Hematopoietic multipotent progenitor cell treated with erythropoietin and hydrocortisone succinate and interleukin-3 and kit ligand, for 17 days (in vitro differentiated cells): Measurements from ENCODE around the gene PHC3.
"Not testable (repeated sequence)": the region's sequence is repeated elsewhere in the genome, so short reads cannot be mapped to it uniquely, and the experiment has no call there.

Experiments used
- DNase-seq: peaks from one replicate; pipeline ENCODE4 v3.0.0-alpha.2; 2015; ENCODE audit warnings: low spot score

Gene PHC3

DNA sequence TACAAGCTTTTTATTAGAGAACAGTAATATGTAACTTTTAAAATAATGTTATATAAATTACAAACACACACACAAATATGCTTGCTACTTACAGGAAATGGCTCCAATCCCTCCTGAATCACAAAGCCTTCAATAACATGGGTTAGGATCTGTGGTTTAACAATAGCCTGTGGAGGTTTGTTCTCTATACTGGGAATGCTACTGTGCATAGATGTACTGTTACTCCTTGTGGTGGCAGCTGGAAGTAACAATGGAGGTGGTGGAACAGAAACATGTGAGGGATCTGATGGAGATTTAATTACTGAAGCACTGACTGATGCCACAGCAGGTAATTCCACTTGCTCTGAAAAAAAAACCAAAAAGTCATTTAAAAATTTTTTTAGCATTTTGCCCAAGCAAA, 64.4 kb downstream of the PHC3 start:
- no peak for DNase-seq

DNA sequence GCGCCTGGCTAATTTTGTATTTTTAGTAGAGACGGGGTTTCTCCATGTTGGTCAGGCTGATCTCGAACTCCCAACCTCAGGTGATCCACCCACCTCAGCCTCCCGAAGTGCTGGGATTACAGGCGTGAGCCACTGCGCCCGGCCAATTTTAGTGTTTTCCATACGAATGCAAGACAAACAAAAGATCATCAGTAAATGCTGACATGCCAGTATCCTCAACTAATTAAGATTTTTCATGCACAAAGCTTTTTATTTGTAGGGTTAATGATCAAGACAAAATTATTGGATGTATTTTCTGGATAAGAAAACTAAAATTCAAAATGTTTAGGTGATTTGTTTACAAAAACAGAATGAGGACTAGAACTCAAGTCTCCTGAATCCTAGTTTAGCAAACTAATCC, 67.4 kb downstream of the PHC3 start:
- DNase-seq, result not testable (repeated sequence)

DNA sequence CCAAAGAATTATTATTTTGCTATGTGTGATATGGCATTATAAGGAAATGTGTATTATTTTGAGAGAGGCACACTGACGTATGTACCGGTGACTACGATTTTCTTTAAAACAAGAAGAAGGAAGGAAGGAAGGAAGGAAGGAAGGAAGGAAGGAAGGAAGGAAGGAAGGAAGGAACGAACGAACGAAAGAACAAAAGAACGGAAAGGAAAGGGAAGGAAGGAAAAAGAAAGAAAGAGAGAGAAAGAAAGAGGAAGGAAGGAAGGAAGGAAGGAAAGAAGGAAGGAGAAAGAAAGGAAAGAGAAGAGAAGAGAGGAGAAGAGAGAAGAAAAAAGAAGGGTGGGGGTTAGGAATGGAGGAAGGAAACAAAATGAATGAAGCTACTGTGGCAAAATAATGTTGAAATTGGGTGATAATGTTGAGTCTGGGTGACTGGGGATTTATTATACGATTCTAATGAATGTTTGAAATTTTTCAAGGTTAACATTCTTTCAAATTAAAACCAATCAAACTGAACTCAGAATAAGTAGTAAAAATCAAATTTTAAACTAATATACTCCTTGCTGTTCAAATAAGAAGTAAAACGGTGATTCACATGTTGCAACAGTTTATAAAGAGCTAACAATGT, 70.3 kb downstream of the PHC3 start:
- DNase-seq, result no peak

DNA sequence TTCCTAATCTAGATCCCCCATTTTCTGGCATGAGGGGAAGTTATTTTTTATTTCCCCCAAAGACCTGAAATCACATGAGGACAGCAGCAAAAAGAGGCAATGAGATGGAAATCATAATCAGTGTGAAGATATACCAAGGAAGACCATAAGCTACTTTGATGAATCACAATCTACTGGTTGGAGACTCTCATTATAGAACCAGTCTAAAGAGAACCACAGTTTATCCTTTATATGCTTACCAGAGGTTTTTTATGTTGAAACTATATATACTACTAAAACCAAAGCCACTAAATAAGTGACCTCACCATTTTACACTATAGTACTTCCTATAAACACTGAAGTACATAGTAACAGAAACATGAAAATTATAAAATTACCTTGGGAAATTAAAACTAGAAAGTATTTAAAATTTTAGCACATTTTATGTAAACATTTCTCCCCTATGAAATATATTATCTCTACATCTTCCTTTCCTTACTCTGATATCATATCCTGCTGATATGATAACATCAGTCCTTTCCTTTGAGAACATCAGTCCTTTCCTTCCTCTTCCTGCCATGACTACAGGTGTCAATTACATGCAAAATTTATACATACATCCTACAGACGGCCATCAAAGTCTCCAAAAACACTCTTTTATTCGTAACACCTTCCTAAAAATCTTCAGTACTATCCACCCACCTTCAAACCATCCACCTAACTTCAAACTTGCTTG, 71.8 kb downstream of the PHC3 start:
- no peak for DNase-seq

DNA sequence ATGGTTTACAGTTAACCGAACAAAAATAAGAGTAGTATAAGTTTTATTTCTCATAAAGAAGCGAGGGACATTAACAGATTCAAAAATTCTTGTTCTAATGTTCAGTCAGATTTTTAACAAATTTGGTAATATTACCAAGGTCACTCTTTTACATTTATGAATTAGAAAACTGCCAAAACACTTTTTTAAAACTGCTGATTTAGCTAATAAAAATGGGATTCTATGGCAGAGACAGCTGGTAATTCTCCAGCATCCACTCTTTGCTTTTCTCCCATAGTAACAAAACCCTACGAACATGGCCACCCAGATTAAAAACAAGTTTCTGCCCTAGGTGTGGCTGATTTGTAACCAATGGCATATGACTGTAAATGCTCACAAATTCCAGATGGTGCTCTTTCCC, 72.6 kb downstream of the PHC3 start:
- DNase-seq, result no peak

DNA sequence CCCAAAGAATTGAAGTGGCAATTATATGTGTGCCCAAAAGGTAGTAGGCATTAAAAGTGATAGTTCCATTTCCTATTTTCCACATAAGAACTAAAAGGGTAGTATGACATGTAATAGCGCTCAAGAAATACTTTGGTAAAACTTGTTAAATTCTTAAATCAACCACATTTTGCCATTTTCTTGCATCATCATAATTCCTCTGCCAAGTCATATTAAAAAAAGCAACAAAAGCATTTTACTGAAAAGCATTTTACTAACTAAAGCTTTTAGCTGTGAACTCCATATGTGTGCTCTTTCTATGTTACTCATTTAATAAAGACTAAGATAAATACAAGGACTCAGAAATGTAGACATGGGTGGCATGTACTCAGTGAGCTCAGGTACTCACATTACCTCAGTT, 73.6 kb downstream of the PHC3 start:
- no peak for DNase-seq

DNA sequence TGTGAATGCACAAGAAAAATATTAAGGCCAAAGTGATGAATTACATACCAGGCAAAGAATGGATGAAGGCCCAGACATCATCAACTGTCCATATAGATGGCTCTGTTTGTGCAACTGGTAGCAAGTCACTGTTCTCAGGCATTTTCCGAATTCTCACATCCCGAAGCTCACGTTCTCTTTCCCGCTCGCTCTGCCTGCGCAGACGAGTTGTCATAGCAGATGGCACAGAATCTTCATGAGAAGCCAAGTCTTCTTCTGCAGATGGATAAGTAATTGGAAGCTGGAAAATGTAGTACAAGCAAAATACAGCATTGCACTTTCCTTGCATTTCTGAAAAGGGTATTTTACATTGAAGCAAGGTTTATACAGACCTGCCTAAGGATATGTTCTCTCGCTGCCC, 79.1 kb downstream of the PHC3 start:
- DNase-seq, result no peak

DNA sequence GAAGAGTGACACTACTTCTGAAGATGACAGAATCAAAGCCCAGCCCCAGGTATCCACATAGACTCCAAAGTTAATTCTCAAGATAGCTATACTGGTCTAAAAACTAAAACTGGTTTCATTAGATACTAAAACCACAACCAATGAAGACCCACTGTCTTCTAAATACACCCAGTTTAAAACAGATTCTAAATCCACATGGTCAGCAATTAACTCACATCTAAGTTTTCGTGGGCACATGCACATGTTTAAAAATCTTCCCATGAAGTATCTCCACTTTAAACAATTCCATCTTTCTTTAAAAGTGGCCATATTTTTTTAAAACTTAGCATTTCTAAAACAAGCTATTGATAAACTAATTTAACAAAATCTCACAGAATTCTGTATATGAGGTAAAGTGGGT, 80.6 kb downstream of the PHC3 start:
- no peak for DNase-seq

DNA sequence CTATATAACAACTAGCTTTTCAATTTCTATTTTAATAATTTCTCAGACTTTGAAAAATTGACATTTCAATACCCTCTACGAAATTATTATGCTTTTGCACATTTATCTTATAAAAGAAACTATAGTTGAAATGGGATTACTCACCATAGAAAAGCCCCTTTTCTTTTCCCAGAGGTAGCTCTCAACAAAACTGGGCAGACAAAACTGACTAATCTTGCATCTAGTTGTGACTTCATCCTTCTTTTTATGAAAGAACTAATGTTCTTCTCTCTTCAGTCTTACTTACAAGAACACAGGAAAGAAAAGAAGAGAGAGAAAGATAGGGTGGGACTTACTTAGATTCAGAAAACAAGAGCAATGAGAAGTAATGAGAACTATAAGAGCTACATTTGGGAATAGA, 82.8 kb downstream of the PHC3 start:
- no peak for DNase-seq

DNA sequence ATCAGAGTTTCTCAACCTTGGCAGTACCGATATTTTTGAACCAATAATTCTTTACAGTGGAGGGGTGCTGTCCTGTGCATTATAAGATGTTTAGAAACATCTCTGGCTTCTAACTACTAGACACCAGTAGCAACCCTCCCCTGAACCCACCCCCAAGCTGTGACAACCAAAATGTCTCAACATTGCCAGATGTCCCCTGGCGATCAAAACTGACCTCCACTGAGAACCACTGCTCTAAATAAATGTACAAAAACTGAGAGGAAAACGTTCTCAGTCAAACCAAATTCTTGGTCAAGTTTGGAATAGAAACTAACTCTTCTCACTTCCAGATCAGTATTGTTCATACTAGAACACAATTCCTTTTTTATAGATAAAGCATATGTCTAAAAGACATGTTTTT, 85.2 kb downstream of the PHC3 start:
- no peak for DNase-seq

DNA sequence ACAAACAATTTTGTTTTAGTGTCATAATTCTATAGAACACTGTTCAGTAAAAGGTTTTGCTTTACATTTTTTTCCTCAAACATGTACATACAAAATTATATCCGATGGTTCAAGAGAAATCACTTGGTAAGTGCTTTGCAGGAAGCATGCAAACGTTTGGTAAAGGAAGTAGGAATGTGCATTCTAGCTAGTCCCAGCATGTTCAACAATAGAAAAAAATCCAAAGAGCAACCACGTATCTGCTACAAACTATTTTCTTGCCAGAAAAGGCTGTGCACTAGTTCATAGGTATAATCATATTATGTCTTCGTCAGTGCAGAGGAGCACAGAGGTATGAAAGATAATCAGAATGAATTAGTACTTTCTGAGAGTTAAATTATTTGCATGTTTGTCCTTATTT, 85.8 kb downstream of the PHC3 start:
- no peak for DNase-seq

DNA sequence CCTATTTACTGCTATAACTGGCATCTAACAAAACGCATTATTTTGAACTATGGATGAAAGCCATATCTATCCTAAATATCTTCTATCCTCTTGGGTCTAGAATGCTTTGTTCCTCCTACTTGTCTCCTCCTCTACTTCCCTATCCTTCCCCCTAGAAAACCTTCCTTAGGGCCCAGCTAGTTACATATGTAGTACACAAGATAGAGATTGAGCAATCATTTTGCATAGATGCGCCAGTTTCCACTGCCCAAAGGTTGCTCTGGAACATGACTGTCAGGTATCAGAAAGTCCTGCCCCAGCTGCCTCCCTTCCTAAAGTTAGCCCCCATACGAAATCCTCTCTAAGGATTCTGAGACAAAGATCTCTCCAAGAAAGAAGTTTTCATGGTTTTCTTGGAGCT, 88.6 kb downstream of the PHC3 start:
- DNase-seq, result no peak

DNA sequence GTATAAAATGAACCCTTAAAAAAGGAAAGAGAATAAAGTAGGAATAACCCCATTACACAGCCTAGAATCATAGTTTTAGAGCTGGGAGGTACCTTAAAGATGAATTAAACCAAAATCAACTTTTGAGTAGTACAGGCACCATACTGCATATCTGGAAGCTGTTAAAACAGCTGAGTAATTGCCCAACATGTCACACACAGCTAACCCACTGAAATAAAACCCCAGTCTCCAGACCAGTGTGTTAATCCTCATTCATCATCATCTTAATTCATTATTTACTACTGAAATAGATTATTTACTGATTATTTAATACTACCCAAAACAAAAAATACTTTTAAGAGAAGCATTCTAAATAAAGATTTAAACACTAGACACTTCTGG, 90.9 kb downstream of the PHC3 start:
- DNase-seq, result no peak

DNA sequence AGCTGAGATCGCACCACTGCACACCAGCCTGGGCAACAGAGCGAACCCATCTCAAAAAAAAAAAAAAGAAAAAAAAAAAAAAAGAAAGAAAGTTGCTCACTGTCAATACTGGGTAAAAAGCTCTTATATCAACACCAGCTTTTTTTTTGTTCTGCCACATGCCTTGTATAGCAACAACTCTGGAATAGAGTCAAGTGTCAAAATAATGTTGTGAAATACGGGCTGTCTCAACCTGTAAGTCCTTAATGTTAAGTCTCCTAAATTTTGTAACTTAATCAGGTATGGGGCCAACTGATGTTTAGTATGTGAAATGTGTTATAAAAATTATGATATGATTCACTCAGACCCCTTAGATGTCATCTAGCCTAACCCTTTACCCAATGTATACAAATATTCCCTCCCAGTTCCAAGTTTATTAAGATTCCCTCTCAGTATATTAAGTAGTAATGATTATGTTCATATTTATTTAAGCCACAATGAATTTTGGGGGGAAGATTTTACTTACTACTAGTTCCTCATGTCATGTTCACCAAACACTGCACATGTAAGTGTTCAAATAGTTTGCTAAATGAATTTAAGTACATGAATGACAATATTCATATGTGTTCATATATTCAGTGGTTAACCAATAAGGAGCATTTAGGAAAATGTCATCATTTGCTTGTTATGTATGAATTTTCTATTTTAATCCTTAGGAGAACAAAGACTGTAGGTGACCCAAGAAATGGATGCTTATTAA, 91.5 kb downstream of the PHC3 start:
- DNase-seq, result no peak

DNA sequence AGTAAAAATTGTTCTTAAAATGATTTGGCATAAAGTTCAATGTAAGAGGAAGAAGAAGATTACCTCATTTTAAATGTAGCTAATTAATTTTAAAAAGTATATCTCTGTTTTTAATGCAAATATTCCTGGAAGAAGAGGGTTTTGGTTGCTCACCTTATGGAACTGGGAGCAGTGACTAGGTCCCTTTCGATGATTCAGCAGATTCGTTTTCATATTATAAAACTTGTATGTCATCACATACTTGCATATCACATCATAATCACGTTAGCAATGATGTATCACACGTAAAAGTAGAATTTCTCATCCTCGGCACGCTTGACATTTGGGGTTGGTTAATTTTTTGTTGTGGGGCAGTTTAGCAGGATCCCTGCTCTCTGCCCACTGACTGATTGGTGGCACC, 96.1 kb downstream of the PHC3 start:
- DNase-seq, result no peak

DNA sequence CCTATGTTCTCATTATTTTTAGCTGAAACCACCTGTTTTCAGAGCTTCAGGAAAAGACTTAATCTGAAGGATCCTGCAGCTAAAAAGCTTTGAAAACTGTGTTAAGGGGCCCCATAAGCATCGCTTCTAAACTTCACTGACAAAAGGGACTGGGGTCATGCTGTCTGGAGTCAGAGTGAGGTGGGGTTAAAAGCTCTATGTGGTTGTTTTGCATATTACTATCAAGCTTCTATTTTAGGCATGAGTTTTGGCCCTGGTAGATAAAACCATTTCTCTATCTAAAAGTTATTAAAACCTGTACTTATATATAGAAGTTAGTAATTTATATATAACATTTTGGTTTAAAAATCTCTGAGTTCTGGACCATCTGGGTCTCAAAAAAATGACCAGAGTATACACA, 98.2 kb downstream of the PHC3 start:
- DNase-seq, result no peak

DNA sequence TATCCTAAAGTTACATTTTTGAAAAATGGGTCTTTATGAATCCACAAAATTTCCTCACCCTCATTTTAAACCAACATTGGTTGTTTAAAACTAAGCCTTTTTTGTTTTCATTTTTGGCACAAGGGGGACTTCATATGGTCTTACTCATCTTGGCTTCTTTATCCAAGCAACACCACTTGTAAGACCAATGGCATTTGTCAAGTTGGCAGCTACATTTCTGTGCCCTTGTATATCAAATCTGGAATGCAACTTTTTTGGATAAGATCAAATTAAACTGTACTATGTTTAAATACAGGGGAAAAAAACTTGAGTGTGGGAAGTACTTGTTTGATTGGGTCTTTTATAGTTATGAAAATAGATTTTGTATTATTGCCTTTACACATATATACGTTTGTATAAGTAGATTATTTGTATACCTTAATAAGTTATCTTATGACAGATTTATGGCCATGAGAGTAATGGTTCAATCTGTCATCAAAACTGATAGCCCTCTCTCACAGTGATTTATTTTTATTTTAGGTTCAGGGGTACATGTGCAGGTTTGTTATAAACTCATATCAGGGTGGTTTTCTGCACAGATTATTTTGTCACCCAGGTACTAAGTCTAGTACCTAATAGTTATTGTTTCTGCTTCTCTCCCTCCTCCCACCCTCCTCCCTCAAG, 100.3 kb downstream of the PHC3 start:
- no peak for DNase-seq

DNA sequence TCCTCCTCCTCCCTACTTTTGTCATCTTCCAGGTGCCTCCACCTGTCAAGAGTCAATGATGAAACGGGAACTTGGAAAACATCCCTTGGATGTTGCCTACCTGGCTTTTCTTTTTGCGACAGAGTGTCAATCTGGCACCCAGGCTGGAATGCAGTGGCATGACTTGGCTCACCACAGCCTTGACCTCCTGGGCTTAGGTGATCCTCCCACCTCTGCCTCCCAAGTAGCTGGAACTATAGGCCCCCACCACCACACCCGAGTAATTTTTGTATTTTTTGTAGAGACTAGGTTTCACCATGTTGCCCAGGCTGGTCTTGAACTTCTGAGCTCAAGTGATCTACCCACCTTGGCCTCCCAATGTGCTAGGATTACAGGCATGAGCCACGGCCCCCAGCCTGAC, 100.9 kb downstream of the PHC3 start:
- DNase-seq, result no peak

DNA sequence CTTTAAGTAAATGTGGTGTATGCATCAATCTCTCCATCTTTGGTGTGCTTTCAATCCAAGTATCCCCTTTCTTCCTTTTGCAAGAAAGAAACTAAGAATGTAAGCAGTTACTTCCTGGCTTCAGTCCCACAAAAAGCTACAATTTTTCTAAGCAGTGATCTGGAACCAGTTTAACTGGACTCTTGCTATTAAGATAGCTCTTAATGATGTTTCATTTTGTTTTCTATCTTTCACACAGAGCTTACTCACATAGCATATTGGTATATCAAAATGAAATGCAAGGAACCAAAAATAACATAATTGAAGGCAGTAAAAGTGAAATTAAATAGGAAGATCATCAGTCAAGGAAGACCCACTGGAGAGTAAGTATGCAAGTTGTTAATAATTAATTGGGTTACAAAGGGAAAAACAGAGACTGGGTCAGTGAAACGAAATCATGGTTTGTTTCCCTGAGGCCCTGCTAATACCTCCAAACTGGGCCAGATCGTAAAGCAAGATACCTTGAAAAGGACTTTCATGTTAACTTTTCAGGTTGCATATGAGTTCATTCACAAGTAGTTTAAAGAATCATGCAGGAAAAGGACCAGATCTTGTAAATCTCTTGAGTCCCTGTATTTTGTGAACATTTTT, 101.9 kb downstream of the PHC3 start:
- DNase-seq, result no peak

DNA sequence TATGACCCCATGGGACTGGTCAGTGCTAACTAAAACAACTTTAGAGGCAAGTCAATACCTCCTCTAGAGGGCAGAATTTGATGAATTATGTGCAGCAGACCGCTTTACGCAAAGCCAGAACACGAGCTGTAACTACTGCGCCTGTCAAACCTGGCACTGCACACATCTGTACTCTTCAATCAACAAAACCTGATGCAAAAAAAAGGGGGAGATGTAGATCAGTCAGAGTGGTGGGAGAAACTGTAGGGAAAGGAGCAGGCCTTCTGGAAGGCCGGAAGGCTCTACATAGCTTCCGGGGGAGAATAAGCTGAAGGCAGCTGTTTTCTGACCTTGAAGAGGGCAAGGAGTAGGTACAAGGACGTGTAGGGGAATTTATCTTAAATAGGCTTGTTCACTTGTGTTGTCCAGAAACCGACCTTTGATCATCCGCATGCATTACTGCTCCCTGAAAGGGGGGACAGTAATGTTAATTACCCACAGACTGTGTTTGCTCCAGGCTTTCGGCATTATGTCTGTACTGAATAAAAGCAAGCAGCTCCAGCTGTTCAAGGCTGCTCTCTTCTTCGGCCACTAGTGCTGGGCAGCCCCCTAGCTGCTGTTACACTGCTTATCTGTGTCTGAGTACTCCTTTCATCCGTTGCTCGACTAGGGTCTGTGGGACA, 102.8 kb downstream of the PHC3 start:
- DNase-seq, result no peak

DNA sequence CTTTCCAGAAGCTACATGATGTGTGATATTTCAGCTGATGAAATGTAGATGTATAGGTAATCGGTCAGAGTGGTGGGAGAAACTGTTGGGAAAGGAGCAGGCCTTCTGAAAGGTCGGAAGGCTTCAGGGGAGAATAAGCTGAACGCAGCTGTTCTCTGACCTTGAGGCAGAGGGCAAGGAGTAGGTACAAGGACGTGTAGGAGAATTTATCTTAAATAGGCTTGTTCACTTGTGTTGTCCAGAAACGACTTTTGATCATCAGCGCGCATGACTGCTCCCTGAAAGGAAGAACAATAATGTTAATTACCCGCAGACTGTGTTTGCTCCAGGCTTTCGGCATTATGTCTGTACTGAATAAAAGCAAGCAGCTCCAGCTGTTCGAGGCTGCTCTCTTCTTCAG, 104.2 kb downstream of the PHC3 start:
- no peak for DNase-seq

DNA sequence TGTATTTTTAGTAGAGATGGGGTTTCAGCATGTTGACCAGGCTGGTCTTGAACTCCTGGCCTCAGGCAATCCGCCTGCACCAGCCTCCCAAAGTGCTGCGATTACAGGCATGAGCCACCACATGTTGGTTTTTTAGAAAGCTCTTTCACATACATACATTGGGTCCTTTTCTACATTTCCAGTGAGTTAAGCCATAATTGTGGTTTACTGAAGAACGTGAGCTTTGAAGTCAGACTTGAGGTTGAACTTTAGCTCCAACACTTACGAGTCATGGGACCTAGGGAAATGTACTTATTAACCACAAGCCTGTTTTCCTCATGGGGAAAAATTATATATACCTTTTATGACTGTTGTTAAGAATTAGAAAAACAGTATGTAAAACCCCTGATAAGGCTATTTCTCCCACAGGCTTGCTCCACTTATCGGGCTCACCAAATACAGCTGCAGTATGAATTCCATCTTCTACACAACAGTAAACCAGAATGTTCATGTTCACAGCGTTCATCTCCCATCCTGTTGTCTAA, 104.8 kb downstream of the PHC3 start:
- no peak for DNase-seq
